Measurements from ENCODE around the gene EEF1E1. TPM values are rescaled to one million over a fixed set of nuclear protein-coding genes. Genes with fewer than 3 reads are reported as not detected.

The EEF1E1 gene
- total and polyA plus RNA-seq, 2 of the 8 experiments (the other 6 are each of a cell fraction or from before 2014, with no cell fraction given): 96.8 to 112 TPM

DNA sequence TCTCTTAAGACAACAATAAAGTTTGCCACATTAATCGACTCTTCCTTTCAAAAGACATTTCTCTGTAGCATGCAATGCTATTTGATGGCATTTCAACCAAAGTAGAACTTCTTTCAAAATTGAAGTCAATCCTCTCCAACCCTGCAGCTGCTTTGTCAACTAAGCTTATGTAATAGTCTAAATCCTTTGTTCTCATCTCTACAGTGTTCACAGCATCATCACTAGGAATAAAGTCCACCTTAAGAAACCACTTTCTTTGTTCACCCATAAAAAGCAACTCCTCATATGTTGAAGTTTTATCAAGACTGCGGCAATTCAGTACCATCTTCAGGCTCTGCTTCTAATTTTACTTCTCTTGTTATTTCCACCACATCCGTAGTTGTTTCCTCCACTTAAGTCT is 26.6 kb downstream of the EEF1E1 start:
- H3K14ac ChIP-seq (ENCODE audit: insufficient read length): no peak overlapping the region
- FAIRE-seq (no peak), DNase-seq (ENCODE audit: low read depth in 1 of 2, low spot score in 2 of 2) (no peak)
- CTCF ChIA-PET (ENCODE audit: partially characterized antibody): no interaction called here
- peaks cover 0 to 1% of the 10 kb centered on the region in 2 experiments for H4K20me1 ChIP-seq (replicated peaks in 1 of 2; ENCODE audit: control insufficient read depth in 1 of 2, insufficient read depth in 2 of 2, low read length in 2 of 2)
- H3K36me3 ChIP-seq (ENCODE audit: control insufficient read depth in 2 of 4, insufficient read depth in 4 of 4, low read length in 3 of 4): peaks cover 0 to 16% (median 3%) of the 10 kb centered on the region in 4 experiments; a peak in 3 of 8 replicates
- H2BK15ac ChIP-seq (ENCODE audit: low read length): no peak overlapping the region
- no peak overlapping the region for H4K91ac ChIP-seq (replicated peaks; ENCODE audit: insufficient read length, low read length)
- H3K4me2 ChIP-seq (ENCODE audit: insufficient read depth in 1 of 2, low read depth in 2 of 2, low read length in 2 of 2): no peak overlapping the region
- WGBS, 2 experiments (ENCODE audit: extremely low coverage in 1 of 2, insufficient coverage in 1 of 2, insufficient read length in 1 of 2, insufficient replicate concordance in 2 of 2, low coverage in 1 of 2, low lambda C conversion rate in 2 of 2, missing lambda C conversion rate in 1 of 2): 88% methylated on average over 3 of the region's 3 CpGs; no CpG with 5 or more reads in 1 of the 2 experiments
- no peak overlapping the region for H2BK12ac ChIP-seq (ENCODE audit: low read depth, low read length)
- H3K9me3 ChIP-seq (ENCODE audit: insufficient read depth in 2 of 2, low read depth in 1 of 2, low read length in 1 of 2): no peaks in the 10 kb centered on the region
- no peaks in the 10 kb centered on the region for H3K79me1 ChIP-seq (ENCODE audit: low read depth, low read length)
- H3K4me1 ChIP-seq (replicated peaks in 1 of 4; ENCODE audit: control insufficient read depth in 3 of 4, insufficient read depth in 4 of 4, low read length in 3 of 4): no peaks in the 10 kb centered on the region
- no peak overlapping the region for H3K23ac ChIP-seq (ENCODE audit: insufficient read length)
- H3K4me3 ChIP-seq (ENCODE audit: extremely low read depth in 1 of 4, insufficient read depth in 2 of 4, low read depth in 3 of 4, low read length in 4 of 4): no peak overlapping the region
- H3K27ac ChIP-seq (ENCODE audit: low read depth, low read length): no peak overlapping the region
- no peaks in the 10 kb centered on the region for H3K23me2 ChIP-seq (ENCODE audit: low read depth, low read length)
- no peak overlapping the region for H2AFZ ChIP-seq (ENCODE audit: low read length)
- no peak overlapping the region for H3K56ac ChIP-seq (replicated peaks; ENCODE audit: insufficient read length, low read depth, low read length)
- H4K8ac ChIP-seq (ENCODE audit: extremely low read depth, insufficient read depth, low read length): no peak overlapping the region; the same call in 1 of the 2 replicates
- H2BK20ac ChIP-seq (ENCODE audit: low read length): no peak overlapping the region
- no peaks in the 10 kb centered on the region for H3K27me3 ChIP-seq (replicated peaks in 1 of 4; ENCODE audit: control insufficient read depth in 3 of 4, extremely low read depth in 1 of 4, insufficient read depth in 3 of 4, low read length in 3 of 4)
- no peak overlapping the region for H2BK120ac ChIP-seq (replicated peaks; ENCODE audit: low read depth, low read length)
- TF ChIP-seq SIRT6 (IDR thresholded peaks at IDR 0.05; ENCODE audit: low read length) (no peak), GTF2F1 (IDR thresholded peaks at IDR 0.05; ENCODE audit: borderline replicate concordance, low read depth, low read length) (no peak)
- H3K4ac ChIP-seq (replicated peaks; ENCODE audit: insufficient read length, low read depth, low read length): no peak overlapping the region
- H3K79me2 ChIP-seq (ENCODE audit: control insufficient read depth in 1 of 2, insufficient read depth in 2 of 2, low read length in 2 of 2): no peaks in the 10 kb centered on the region
- POLR2A ChIA-PET (ENCODE audit: partially characterized antibody): no interaction called here
- no peak overlapping the region for H3K9ac ChIP-seq (replicated peaks in 1 of 4; ENCODE audit: extremely low read depth in 1 of 4, low read depth in 3 of 4, low read length in 3 of 4)
- H2BK5ac ChIP-seq (ENCODE audit: low read depth, low read length): no peak overlapping the region
- no peak overlapping the region for H2AK5ac ChIP-seq (ENCODE audit: low read depth, low read length)
- no peak overlapping the region for H3K18ac ChIP-seq (ENCODE audit: extremely low read depth, low read length)
- H4K5ac ChIP-seq (ENCODE audit: insufficient read length, low read depth, low read length): no peak overlapping the region
